ENCODE data around the gene OR11A1. TPM values are rescaled to one million over a fixed set of nuclear protein-coding genes. Genes with fewer than 3 reads are reported as not detected.

The OR11A1 gene
- total and polyA plus RNA-seq, 2 experiments from 2014 or later, result not detected

DNA sequence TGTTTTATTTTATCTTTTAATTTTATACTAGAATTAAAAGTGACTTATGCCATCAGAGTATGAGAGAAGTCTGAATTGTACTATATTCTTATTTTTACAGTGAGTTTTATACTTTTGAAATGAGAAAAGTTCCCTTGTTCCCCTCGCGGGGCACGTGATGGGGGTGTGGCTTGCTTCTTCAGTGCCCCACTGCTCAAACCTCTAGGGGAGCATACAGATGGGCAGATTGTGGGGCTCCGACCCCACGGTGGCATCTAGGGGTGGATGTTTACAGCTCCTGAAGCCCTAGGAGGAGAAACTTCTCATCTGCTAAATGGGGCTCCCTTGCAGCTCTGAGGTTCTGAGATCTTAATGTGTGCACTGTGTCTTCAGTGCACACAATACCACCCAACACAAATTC is 42.8 kb upstream of the OR11A1 start:
- no peaks in the 10 kb centered on the region for H3K9me3 ChIP-seq (ENCODE audit: low read depth)
- H3K9me2 ChIP-seq (replicated peaks; ENCODE audit: insufficient read depth), result no peaks in the 10 kb centered on the region
- no peak overlapping the region for H3K27ac ChIP-seq
- H4K20me1 ChIP-seq (ENCODE audit: insufficient read depth, poor library complexity, severe bottlenecking), result no peaks in the 10 kb centered on the region
- TF ChIP-seq, protein P1, sequence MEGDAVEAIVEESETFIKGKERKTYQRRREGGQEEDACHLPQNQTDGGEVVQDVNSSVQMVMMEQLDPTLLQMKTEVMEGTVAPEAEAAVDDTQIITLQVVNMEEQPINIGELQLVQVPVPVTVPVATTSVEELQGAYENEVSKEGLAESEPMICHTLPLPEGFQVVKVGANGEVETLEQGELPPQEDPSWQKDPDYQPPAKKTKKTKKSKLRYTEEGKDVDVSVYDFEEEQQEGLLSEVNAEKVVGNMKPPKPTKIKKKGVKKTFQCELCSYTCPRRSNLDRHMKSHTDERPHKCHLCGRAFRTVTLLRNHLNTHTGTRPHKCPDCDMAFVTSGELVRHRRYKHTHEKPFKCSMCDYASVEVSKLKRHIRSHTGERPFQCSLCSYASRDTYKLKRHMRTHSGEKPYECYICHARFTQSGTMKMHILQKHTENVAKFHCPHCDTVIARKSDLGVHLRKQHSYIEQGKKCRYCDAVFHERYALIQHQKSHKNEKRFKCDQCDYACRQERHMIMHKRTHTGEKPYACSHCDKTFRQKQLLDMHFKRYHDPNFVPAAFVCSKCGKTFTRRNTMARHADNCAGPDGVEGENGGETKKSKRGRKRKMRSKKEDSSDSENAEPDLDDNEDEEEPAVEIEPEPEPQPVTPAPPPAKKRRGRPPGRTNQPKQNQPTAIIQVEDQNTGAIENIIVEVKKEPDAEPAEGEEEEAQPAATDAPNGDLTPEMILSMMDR (IDR thresholded peaks at IDR 0.05; ENCODE audit: poor library complexity), result no peak
- TF ChIP-seq EZH2phosphoT487 (IDR thresholded peaks at IDR 0.05; ENCODE audit: low read depth, severe bottlenecking, unreplicated experiment) (no peak), EZH2 (IDR thresholded peaks at IDR 0.05; ENCODE audit: borderline replicate concordance) (no peak)
- no peak overlapping the region for H3K4me3 ChIP-seq
- H3K4me2 ChIP-seq, result no peak overlapping the region
- no peaks in the 10 kb centered on the region for H3K36me3 ChIP-seq (replicated peaks; ENCODE audit: insufficient read depth, low read depth)
- no peak overlapping the region for H2AFZ ChIP-seq
- DNase-seq (ENCODE audit: low spot score), result no peak
- 93% methylated on average over 5 of the region's 5 CpGs for WGBS (ENCODE audit: low lambda C conversion rate, missing lambda C conversion rate)
- H3K4me1 ChIP-seq (ENCODE audit: insufficient read depth), result no peaks in the 10 kb centered on the region
- no peaks in the 10 kb centered on the region for H3K79me2 ChIP-seq
- H3K27me3 ChIP-seq, result peaks cover 9% of the 10 kb centered on the region

DNA sequence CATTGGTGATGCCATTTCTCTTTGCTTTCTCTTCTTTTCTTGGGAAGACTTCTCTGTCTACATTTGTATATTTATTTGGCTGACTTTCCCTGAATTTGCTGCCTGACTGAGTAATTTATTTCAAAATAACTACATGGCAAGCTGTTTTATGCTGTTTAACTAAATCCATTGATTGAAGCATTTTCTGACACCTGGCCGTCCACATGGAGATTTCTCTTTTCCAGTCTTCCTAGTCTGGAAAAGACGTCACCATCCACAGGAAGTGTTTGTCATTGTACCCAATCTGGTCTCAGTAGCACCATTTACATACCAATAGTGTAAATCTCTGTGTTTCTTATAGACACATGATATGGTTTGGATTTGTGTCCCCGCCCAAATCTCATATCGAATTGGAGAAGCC is 40.1 kb upstream of the OR11A1 start:
- Histone ChIP-seq H3K4me1 (ENCODE audit: insufficient read depth) (no peaks in the 10 kb centered on the region), H3K36me3 (replicated peaks; ENCODE audit: insufficient read depth, low read depth) (no peaks in the 10 kb centered on the region), H4K20me1 (ENCODE audit: insufficient read depth, poor library complexity, severe bottlenecking) (no peaks in the 10 kb centered on the region)

DNA sequence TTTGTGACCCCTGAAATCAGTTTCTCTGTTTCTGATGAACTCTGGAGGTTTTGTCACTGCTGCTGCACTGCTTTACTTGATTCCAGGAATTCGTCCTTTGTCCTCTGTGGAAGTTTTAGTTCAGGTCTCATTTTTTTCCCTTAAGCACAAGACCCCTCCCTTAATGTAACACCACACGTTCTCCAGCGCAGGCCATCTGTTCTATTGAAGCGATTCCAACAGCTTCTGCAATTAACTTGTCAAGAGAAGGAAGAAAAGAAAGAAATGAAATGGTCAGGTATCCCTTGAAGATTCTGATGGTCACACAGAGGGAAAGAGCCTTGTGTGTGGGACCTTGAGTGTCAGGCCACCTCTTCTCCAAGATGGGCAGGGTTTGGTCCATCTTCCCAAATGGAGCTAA is 38.7 kb upstream of the OR11A1 start:
- Histone ChIP-seq H4K20me1 (ENCODE audit: insufficient read depth, poor library complexity, severe bottlenecking) (no peaks in the 10 kb centered on the region), H3K4me2 (no peak overlapping the region), H3K27me3 (peaks cover 9% of the 10 kb centered on the region), H2AFZ (no peak overlapping the region), H3K27ac (no peak overlapping the region), H3K9me2 (replicated peaks; ENCODE audit: insufficient read depth) (no peaks in the 10 kb centered on the region), H3K4me1 (ENCODE audit: insufficient read depth) (no peaks in the 10 kb centered on the region), H3K9me3 (ENCODE audit: low read depth) (no peaks in the 10 kb centered on the region), H3K36me3 (replicated peaks; ENCODE audit: insufficient read depth, low read depth) (no peaks in the 10 kb centered on the region), H3K4me3 (no peak overlapping the region), H3K79me2 (no peaks in the 10 kb centered on the region)
- WGBS (ENCODE audit: low lambda C conversion rate, missing lambda C conversion rate), result 83% methylated on average over 4 of the region's 4 CpGs
- DNase-seq (ENCODE audit: low spot score), result no peak
- TF ChIP-seq, protein P1 (IDR thresholded peaks at IDR 0.05; ENCODE audit: poor library complexity), result no peak
- no peak for TF ChIP-seq EZH2phosphoT487 (IDR thresholded peaks at IDR 0.05; ENCODE audit: low read depth, severe bottlenecking, unreplicated experiment)
- TF ChIP-seq EZH2 (IDR thresholded peaks at IDR 0.05; ENCODE audit: borderline replicate concordance), result no peak

More for the DNA sequence above, 40.1 kb upstream of the OR11A1 start:
- Histone ChIP-seq H3K9me2 (replicated peaks; ENCODE audit: insufficient read depth) (no peaks in the 10 kb centered on the region), H3K27ac (no peak overlapping the region), H3K27me3 (peaks cover 9% of the 10 kb centered on the region), H3K4me2 (no peak overlapping the region), H2AFZ (no peak overlapping the region), H3K79me2 (no peaks in the 10 kb centered on the region), H3K9me3 (ENCODE audit: low read depth) (no peaks in the 10 kb centered on the region), H3K4me3 (no peak overlapping the region)
- 84% methylated on average over 4 of the region's 4 CpGs for WGBS (ENCODE audit: low lambda C conversion rate, missing lambda C conversion rate)
- no peak for TF ChIP-seq EZH2 (IDR thresholded peaks at IDR 0.05; ENCODE audit: borderline replicate concordance)
- TF ChIP-seq, protein P1 (IDR thresholded peaks at IDR 0.05; ENCODE audit: poor library complexity), result no peak
- TF ChIP-seq EZH2phosphoT487 (IDR thresholded peaks at IDR 0.05; ENCODE audit: low read depth, severe bottlenecking, unreplicated experiment), result no peak
- no peak for DNase-seq (ENCODE audit: low spot score)

DNA sequence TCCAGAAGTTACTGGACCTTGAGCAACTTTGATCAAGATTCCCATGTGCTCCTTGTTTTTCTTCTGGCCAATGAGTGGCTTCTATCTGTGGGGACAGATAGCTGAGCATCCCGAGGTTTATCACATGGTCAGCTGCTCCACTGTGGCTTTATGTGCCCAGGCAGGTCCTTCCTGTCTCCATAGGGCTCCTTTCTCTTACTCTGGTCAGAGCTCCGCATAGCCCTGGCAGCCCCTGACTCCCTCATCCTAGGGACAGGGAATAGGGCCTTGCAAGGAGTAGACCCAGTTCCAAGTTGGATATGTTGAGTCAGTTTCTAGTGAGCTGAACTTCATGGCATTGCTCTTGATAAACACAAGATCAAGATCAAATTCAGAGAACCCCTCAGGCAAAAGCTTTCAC is 37.3 kb upstream of the OR11A1 start:
- no peak overlapping the region for H3K4me2 ChIP-seq
- H3K27ac ChIP-seq, result no peak overlapping the region
- no peaks in the 10 kb centered on the region for H3K79me2 ChIP-seq
- no peaks in the 10 kb centered on the region for H3K4me1 ChIP-seq (ENCODE audit: insufficient read depth)
- no peak overlapping the region for H2AFZ ChIP-seq
- DNase-seq (ENCODE audit: low spot score), result no peak
- H3K36me3 ChIP-seq (replicated peaks; ENCODE audit: insufficient read depth, low read depth), result no peaks in the 10 kb centered on the region
- no peaks in the 10 kb centered on the region for H3K9me2 ChIP-seq (replicated peaks; ENCODE audit: insufficient read depth)
- TF ChIP-seq EZH2 (IDR thresholded peaks at IDR 0.05; ENCODE audit: borderline replicate concordance) (no peak), EZH2phosphoT487 (IDR thresholded peaks at IDR 0.05; ENCODE audit: low read depth, severe bottlenecking, unreplicated experiment) (no peak)
- TF ChIP-seq, protein P1 (IDR thresholded peaks at IDR 0.05; ENCODE audit: poor library complexity), result no peak
- WGBS (ENCODE audit: low lambda C conversion rate, missing lambda C conversion rate), result 66% methylated on average over 2 of the region's 2 CpGs
- H3K27me3 ChIP-seq, result peaks cover 9% of the 10 kb centered on the region
- no peak overlapping the region for H3K4me3 ChIP-seq
- no peaks in the 10 kb centered on the region for H3K9me3 ChIP-seq (ENCODE audit: low read depth)
- H4K20me1 ChIP-seq (ENCODE audit: insufficient read depth, poor library complexity, severe bottlenecking), result no peaks in the 10 kb centered on the region

Measured in hepatocyte (in vitro differentiated cells).